CD8-positive, alpha-beta memory T cell (primary cell): ENCODE data around the gene SCAPER. TPM values are rescaled to one million over a fixed set of nuclear protein-coding genes. Genes with fewer than 3 reads are reported as not detected.

Source experiments
- CTCF ChIA-PET: fragments of 350-600 bp; sonication (Branson Sonifier 250); formaldehyde crosslinking; loops from one replicate; lab custom pipeline; 2021; ENCODE audit warnings: antibody characterized with exemption; lab: Charles Lee
- POLR2A ChIA-PET: fragments of 350-600 bp; sonication (Branson Sonifier 250); formaldehyde crosslinking; loops from one replicate; lab custom pipeline; 2021; ENCODE audit warnings: antibody characterized with exemption; lab: Charles Lee
- DNase-seq, 5 donors: peaks; one replicate each; pipeline versions ENCODE4 v3.0.0 to v3.0.0-alpha.2; 2020 to 2022; ENCODE audit warnings: mixed read lengths in 1 of 5
- H3K27ac ChIP-seq: one replicate; pipeline ENCODE4 v1.7.0; 2013; ENCODE audit warnings: low read depth, mild to moderate bottlenecking, low read length, moderate library complexity
- H3K27me3 ChIP-seq: 2 replicates; pipeline ENCODE4 v1.7.0; 2013; ENCODE audit warnings: low read length, mild to moderate bottlenecking; ENCODE audit not compliant: insufficient read depth, poor library complexity, severe bottlenecking
- H3K36me3 ChIP-seq: 2 replicates; pipeline ENCODE4 v1.7.0; 2013; ENCODE audit warnings: mild to moderate bottlenecking, low read length, moderate library complexity; ENCODE audit not compliant: insufficient read depth
- H3K4me1 ChIP-seq: 2 replicates; pipeline ENCODE4 v1.7.0; 2013; ENCODE audit warnings: mild to moderate bottlenecking, low read length, moderate library complexity; ENCODE audit not compliant: insufficient read depth
- H3K4me3 ChIP-seq: 2 replicates; pipeline ENCODE4 v1.7.0; 2013; ENCODE audit warnings: mild to moderate bottlenecking, low read length
- H3K9me3 ChIP-seq: 2 replicates; pipeline ENCODE4 v1.7.0; 2013; ENCODE audit warnings: mild to moderate bottlenecking, low read length
- H3K27ac Mint-ChIP-seq, 8 donors: one replicate each; pipeline ENCODE4 v1.8.0; 2020 to 2021; ENCODE audit warnings: mixed read lengths in 8 of 8, mild to moderate bottlenecking in 6 of 8, inconsistent platforms in 3 of 8, moderate library complexity in 3 of 8
- H3K27me3 Mint-ChIP-seq, 2 donors: one replicate each; pipeline ENCODE4 v1.8.0; 2020 to 2021; ENCODE audit warnings: mixed read lengths in 2 of 2, mild to moderate bottlenecking in 1 of 2, moderate library complexity in 1 of 2
- H3K36me3 Mint-ChIP-seq, 3 donors: one replicate each; pipeline ENCODE4 v1.8.0; 2020 to 2021; ENCODE audit warnings: mixed read lengths in 3 of 3, inconsistent platforms in 1 of 3, mild to moderate bottlenecking in 1 of 3
- H3K4me1 Mint-ChIP-seq, 3 donors: one replicate each; pipeline ENCODE4 v1.8.0; 2020 to 2021; ENCODE audit warnings: mixed read lengths in 3 of 3, inconsistent platforms in 1 of 3, mild to moderate bottlenecking in 1 of 3
- H3K4me3 Mint-ChIP-seq, 7 donors: one replicate each; pipeline ENCODE4 v1.8.0; 2020 to 2021; ENCODE audit warnings: mixed read lengths in 7 of 7, mild to moderate bottlenecking in 6 of 7, moderate library complexity in 4 of 7, inconsistent platforms in 2 of 7
- H3K9me3 Mint-ChIP-seq, 5 donors: one replicate each; pipeline ENCODE4 v1.8.0; 2020 to 2022; ENCODE audit warnings: mixed read lengths in 5 of 5, mild to moderate bottlenecking in 3 of 5, moderate library complexity in 2 of 5, inconsistent platforms in 1 of 5
- polyA plus RNA-seq: library from polyadenylated mRNA; unstranded; fragments of 300-500 nt; fragmentation: Illumina TruSeq; gene quantifications from one replicate; pipeline ENCODE4 v1.2.3, GENCODE V29; 2021
- total RNA-seq, 2 experiments: library from RNA; stranded (reverse); gene quantifications; one replicate each; pipeline ENCODE4 v1.2.3, GENCODE V29; 2021

The SCAPER gene
- total RNA-seq (10 to 100 TPM; 15.5 to 16.0 TPM), polyA plus RNA-seq (26.6 TPM)

GRCh38 chr15:76905013-76905839 lies at the start of gene SCAPER:
Gene SCAPER (minus strand): TSS chr15:76905340. CDS start chr15:76883817, 21,523 bp downstream.
- no peaks in the 10 kb centered on the region for H3K36me3 ChIP-seq
- ChIA-PET CTCF (interaction anchor here (0.8 to 0.9 kb wide), 2 partner anchors 26 to 119 kb away, joined by 3 to 4 read pairs; partner anchors contain the start of gene RCN2), POLR2A (interaction anchor here (1.4 to 1.9 kb wide), 2 partner anchors 26 to 90 kb away, joined by 4 to 14 read pairs; partner anchors contain the start of genes PSTPIP1 and RCN2)
- Mint-ChIP-seq H3K27me3 (peaks cover 0 to 2% of the 10 kb centered on the region in 2 donors), H3K4me1 (peaks cover 32 to 39% (median 33%) of the 10 kb centered on the region in 3 donors), H3K27ac (peak within 1 kb of the TSS; percentile 91 to 99 (median 97)), H3K36me3 (peaks cover 0 to 10% (median 0%) of the 10 kb centered on the region in 3 donors), H3K4me3 (peak within 1 kb of the TSS; percentile 84 to 97 (median 94)), H3K9me3 (no peaks in the 10 kb centered on the region)
- H3K4me1 ChIP-seq, result peaks cover 24% of the 10 kb centered on the region
- H3K4me3 ChIP-seq, result peak within 1 kb of the TSS; percentile 86
- H3K9me3 ChIP-seq, result no peaks in the 10 kb centered on the region
- H3K27ac ChIP-seq, result peak within 1 kb of the TSS; percentile 60
- no peaks in the 10 kb centered on the region for H3K27me3 ChIP-seq
- peak; percentile 88 to 93 (median 90) for DNase-seq

DNA sequence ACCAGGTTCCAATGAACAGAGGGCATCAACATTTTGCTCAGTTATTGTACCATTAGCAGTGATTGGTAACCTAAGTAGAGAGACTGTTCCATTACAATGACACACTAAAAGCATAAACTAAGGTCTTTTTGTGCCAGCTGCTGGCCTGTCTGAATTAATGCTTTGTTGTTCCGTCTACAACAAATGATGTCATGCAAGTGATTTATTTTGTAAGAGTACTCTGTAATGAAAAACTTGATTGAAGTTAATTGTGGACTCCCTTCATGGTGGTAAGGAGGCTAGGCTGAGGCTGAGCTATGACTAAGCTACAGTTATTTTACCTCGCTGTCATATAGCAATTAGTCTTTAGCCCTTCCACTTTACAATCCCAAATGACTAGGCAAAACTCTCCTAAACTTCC lies 49.6 kb upstream of the SCAPER start:
- POLR2A ChIA-PET, result interaction anchor here (0.7 to 1.5 kb wide), 2 partner anchors 24 to 149 kb away, joined by 3 to 5 read pairs; no protein-coding TSS in a partner anchor
- DNase-seq, result no peak

GRCh38 chr15:76953913-76954312 lies 48.8 kb upstream of the SCAPER start:
- H3K4me1 Mint-ChIP-seq, result peaks cover 0 to 17% (median 15%) of the 10 kb centered on the region in 3 donors
- H3K27ac Mint-ChIP-seq, result no peak overlapping the region
- Histone ChIP-seq H3K9me3 (no peaks in the 10 kb centered on the region), H3K27me3 (no peaks in the 10 kb centered on the region), H3K27ac (no peak overlapping the region), H3K4me1 (peaks cover 3% of the 10 kb centered on the region), H3K4me3 (no peak overlapping the region), H3K36me3 (no peaks in the 10 kb centered on the region)
- H3K36me3 Mint-ChIP-seq, result peaks cover 0 to 20% (median 3%) of the 10 kb centered on the region in 3 donors
- H3K9me3 Mint-ChIP-seq, result no peaks in the 10 kb centered on the region
- no peak for DNase-seq
- H3K4me3 Mint-ChIP-seq, result no peak overlapping the region
- ChIA-PET CTCF (interaction anchor here (0.9 to 1.3 kb wide), 2 partner anchors 13 to 16 kb away, joined by 3 to 4 read pairs; no protein-coding TSS in a partner anchor), POLR2A (interaction anchor here (1.5 kb wide), 1 partner anchor 23 kb away, joined by 3 read pairs; no protein-coding TSS in a partner anchor)
- no peaks in the 10 kb centered on the region for H3K27me3 Mint-ChIP-seq

More for the DNA sequence above, 49.6 kb upstream of the SCAPER start:
- Mint-ChIP-seq H3K27ac (peak overlapping the region in 1 of 8 donors; percentile 49), H3K36me3 (peaks cover 0 to 14% (median 3%) of the 10 kb centered on the region in 3 donors), H3K9me3 (no peaks in the 10 kb centered on the region), H3K4me1 (peaks cover 0 to 17% (median 15%) of the 10 kb centered on the region in 3 donors), H3K4me3 (no peak overlapping the region), H3K27me3 (no peaks in the 10 kb centered on the region)
- no peaks in the 10 kb centered on the region for H3K36me3 ChIP-seq
- CTCF ChIA-PET, result interaction anchor here (0.9 to 1.3 kb wide), 2 partner anchors 13 to 17 kb away, joined by 3 to 4 read pairs; no protein-coding TSS in a partner anchor
- H3K9me3 ChIP-seq, result no peaks in the 10 kb centered on the region
- no peak overlapping the region for H3K27ac ChIP-seq
- no peak overlapping the region for H3K4me3 ChIP-seq
- peaks cover 3% of the 10 kb centered on the region for H3K4me1 ChIP-seq
- H3K27me3 ChIP-seq, result no peaks in the 10 kb centered on the region

DNA sequence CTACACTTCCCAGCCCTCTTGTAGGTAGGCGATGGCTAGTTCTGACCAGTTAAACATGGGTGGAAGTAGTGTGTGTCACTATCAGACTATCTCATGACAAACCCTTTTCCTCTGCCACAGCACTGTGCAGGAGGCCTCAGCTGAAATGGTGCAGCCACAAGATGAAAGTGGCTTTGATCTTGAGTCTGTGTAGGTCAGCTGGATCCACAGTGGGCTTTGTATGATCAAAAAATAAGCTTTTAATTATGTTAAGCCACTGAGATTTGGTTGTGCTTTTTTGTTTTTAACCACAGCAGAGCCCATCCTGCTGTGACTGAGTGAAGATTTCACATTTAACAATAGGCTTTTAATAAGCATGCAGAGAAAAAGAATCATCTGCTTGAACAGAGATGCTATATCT lies 46.1 kb upstream of the SCAPER start:
- no peak overlapping the region for H3K4me3 ChIP-seq
- H3K27ac ChIP-seq, result no peak overlapping the region
- H3K4me1 Mint-ChIP-seq, result peaks cover 4 to 27% (median 21%) of the 10 kb centered on the region in 3 donors
- ChIA-PET POLR2A (interaction anchor here (1.1 kb wide), 1 partner anchor 47 kb away, joined by 3 read pairs; no protein-coding TSS in a partner anchor), CTCF (interaction anchor here (1.3 kb wide), 1 partner anchor 10 kb away, joined by 4 read pairs; no protein-coding TSS in a partner anchor)
- H3K27ac Mint-ChIP-seq, result peak overlapping the region in 4 of 8 donors; percentile 7 to 88 (median 48)
- H3K36me3 ChIP-seq, result no peaks in the 10 kb centered on the region
- no peak overlapping the region for H3K4me3 Mint-ChIP-seq
- peaks cover 3% of the 10 kb centered on the region for H3K4me1 ChIP-seq
- H3K9me3 ChIP-seq, result no peaks in the 10 kb centered on the region
- H3K9me3 Mint-ChIP-seq, result no peaks in the 10 kb centered on the region
- H3K27me3 Mint-ChIP-seq, result no peaks in the 10 kb centered on the region
- H3K36me3 Mint-ChIP-seq, result peaks cover 0 to 42% (median 17%) of the 10 kb centered on the region in 3 donors
- no peak for DNase-seq
- H3K27me3 ChIP-seq, result no peaks in the 10 kb centered on the region

DNA sequence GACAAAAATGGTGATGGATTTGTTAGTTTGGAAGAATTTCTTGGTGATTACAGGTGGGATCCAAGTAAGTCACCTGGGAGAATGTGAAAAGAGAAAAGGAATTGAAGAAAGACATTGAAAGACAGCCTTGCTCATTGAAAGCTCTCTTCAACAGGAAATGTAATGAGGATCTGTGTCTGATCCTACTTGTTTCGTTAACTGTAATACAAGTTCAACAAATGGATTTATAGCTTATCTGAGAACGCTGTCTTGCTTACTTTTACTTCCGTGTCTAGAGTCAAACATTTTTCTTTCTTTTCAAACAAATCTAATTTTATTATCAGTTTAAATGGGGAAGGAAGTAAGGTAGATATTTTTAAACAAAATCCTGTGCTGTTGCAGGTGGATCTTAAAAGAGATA lies 42.3 kb upstream of the SCAPER start:
- H3K4me3 ChIP-seq, result no peak overlapping the region
- H3K27ac ChIP-seq, result no peak overlapping the region
- H3K4me1 ChIP-seq, result peaks cover 3% of the 10 kb centered on the region
- H3K4me3 Mint-ChIP-seq, result no peak overlapping the region
- H3K27me3 Mint-ChIP-seq, result no peaks in the 10 kb centered on the region
- H3K27ac Mint-ChIP-seq, result peak overlapping the region in 3 of 8 donors; percentile 5 to 27 (median 24)
- no peaks in the 10 kb centered on the region for H3K36me3 ChIP-seq
- peaks cover 4 to 32% (median 21%) of the 10 kb centered on the region in 3 donors for H3K4me1 Mint-ChIP-seq
- no peaks in the 10 kb centered on the region for H3K27me3 ChIP-seq
- peaks cover 6 to 67% (median 30%) of the 10 kb centered on the region in 3 donors for H3K36me3 Mint-ChIP-seq
- no peak for DNase-seq
- ChIA-PET CTCF (interaction anchor here (1.2 to 1.7 kb wide), 3 partner anchors 16 to 83 kb away, joined by 3 to 6 read pairs (median 4); partner anchors contain the start of gene RCN2), POLR2A (no interaction called here)
- H3K9me3 ChIP-seq, result no peaks in the 10 kb centered on the region
- no peaks in the 10 kb centered on the region for H3K9me3 Mint-ChIP-seq

- Mint-ChIP-seq H3K36me3 (peaks cover 6 to 60% (median 27%) of the 10 kb centered on the region in 3 donors), H3K4me3 (no peak overlapping the region), H3K9me3 (no peaks in the 10 kb centered on the region), H3K4me1 (peaks cover 4 to 17% (median 4%) of the 10 kb centered on the region in 3 donors), H3K27me3 (no peaks in the 10 kb centered on the region), H3K27ac (peak overlapping the region in 2 of 8 donors; percentile 25 to 71)
- Histone ChIP-seq H3K4me1 (no peaks in the 10 kb centered on the region), H3K36me3 (no peaks in the 10 kb centered on the region), H3K9me3 (no peaks in the 10 kb centered on the region), H3K27ac (no peak overlapping the region), H3K27me3 (no peaks in the 10 kb centered on the region), H3K4me3 (no peak overlapping the region)
- CTCF ChIA-PET, result interaction anchor here (0.9 kb wide), 1 partner anchor 552 kb away, joined by 3 read pairs; no protein-coding TSS in a partner anchor
- POLR2A ChIA-PET, result no interaction called here
- no peak for DNase-seq
These were observed 40.5 kb upstream of the SCAPER start for GRCh38 chr15:76945494-76946093.

DNA sequence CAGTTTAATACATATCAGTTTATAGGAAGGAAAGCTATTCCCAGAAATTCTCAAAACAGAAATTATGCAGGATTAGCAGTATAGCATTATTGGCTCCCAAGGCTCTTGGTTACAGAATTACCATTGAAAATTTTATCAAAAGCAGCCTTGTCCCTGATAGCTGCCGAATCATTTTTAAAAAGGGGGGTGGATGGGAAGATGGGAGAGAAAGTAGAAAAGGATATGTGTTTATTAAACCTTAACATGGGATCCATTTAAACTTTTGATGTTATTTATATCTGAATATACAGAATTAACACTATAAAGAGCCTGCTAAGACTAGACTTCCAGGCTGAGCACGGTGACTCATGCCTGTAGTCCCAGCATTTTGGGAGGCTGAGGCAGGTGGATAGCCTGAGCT lies 37.2 kb upstream of the SCAPER start:
- no peak overlapping the region for H3K27ac Mint-ChIP-seq
- no peak overlapping the region for H3K4me3 Mint-ChIP-seq
- Histone ChIP-seq H3K27ac (no peak overlapping the region), H3K4me1 (no peaks in the 10 kb centered on the region), H3K27me3 (no peaks in the 10 kb centered on the region), H3K9me3 (no peaks in the 10 kb centered on the region), H3K4me3 (no peak overlapping the region), H3K36me3 (no peaks in the 10 kb centered on the region)
- POLR2A ChIA-PET, result interaction anchor here (0.6 kb wide), 1 partner anchor 13 kb away, joined by 3 read pairs; no protein-coding TSS in a partner anchor
- H3K9me3 Mint-ChIP-seq, result no peaks in the 10 kb centered on the region
- peaks cover 4 to 14% (median 4%) of the 10 kb centered on the region in 3 donors for H3K4me1 Mint-ChIP-seq
- DNase-seq, result no peak
- peaks cover 6 to 50% (median 18%) of the 10 kb centered on the region in 3 donors for H3K36me3 Mint-ChIP-seq
- CTCF ChIA-PET, result interaction anchor here (1.1 kb wide), 1 partner anchor 31 kb away, joined by 4 read pairs; no protein-coding TSS in a partner anchor
- H3K27me3 Mint-ChIP-seq, result no peaks in the 10 kb centered on the region
